GM12891 (cell line): ENCODE measurements around the gene FHOD1.

ENCODE experiments used
- POLR2AphosphoS5 ChIP-seq: IDR thresholded peaks from 2 replicates; pipeline ENCODE4 v1.6.1; 2011; ENCODE audit warnings: low read depth, low read length, control low read depth
- SPI1 ChIP-seq: IDR thresholded peaks from 2 replicates; pipeline ENCODE4 v1.6.1; 2011; ENCODE audit warnings: low read depth, low read length, control low read depth
- TAF1 ChIP-seq: IDR thresholded peaks from 2 replicates; pipeline ENCODE4 v1.6.1; 2011; ENCODE audit warnings: low read depth, low read length, control low read depth

DNA sequence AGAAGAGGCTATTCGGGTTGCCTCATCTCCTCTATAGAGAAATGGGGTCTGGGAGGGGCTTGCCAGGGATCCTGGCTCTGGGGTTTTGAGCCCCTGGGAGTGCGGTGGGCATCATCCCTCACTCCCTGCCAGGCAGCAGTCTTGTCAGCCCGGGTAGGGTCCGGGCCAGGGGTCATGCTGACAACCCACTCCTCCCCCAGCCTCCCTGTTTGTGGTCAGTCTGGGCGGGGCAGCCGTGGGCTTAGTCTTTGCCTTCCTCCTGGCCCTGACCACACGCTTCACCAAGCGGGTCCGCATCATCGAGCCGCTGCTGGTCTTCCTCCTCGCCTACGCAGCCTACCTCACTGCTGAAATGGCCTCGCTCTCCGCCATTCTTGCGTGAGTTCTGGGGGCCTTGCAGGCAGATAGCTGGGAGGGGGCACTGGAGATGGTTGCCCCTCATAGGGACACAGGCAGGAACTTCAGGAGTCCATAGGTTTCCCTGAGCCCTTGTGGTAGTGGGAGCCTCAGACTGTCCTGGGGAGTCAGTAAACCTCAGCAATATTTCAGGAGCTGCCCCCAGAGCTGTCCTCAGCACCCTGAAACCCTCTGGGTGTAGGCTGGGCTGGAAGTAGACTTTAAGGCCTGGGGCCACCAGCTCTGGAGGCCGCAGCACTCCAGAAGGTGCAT, 8.4 kb upstream of the FHOD1 start:
- TF ChIP-seq POLR2AphosphoS5, result no peak
- no peak for TF ChIP-seq SPI1
- no peak for TF ChIP-seq TAF1
